Endodermal cell (in vitro differentiated cells): Measurements from ENCODE around the gene ZBTB1. TPM values are rescaled to one million over a fixed set of nuclear protein-coding genes. Genes with fewer than 3 reads are reported as not detected.
A peak's percentile ranks its signal among the peaks of the same experiment; 100 is the strongest.
"Not testable (repeated sequence)": the region's sequence is repeated elsewhere in the genome, so short reads cannot be mapped to it uniquely, and the experiment has no call there.

Experiments
- DNase-seq: peaks from one replicate; pipeline ENCODE4 v3.0.0-alpha.2; 2017
- H3K27ac ChIP-seq: 2 replicates; pipeline ENCODE4 v1.5.1; 2013; ENCODE audit warnings: mild to moderate bottlenecking, low read depth, low read length, moderate library complexity
- H3K27me3 ChIP-seq: 2 replicates; pipeline ENCODE4 v1.6.1; 2013; ENCODE audit warnings: mild to moderate bottlenecking, low read length, moderate library complexity; ENCODE audit not compliant: insufficient read depth, control insufficient read depth, poor library complexity, severe bottlenecking
- H3K36me3 ChIP-seq: 2 replicates; pipeline ENCODE4 v1.7.0; 2013; ENCODE audit warnings: mild to moderate bottlenecking, low read length, moderate library complexity; ENCODE audit not compliant: control insufficient read depth, insufficient read depth
- H3K4me1 ChIP-seq: one replicate; pipeline ENCODE4 v1.7.0; 2013; ENCODE audit warnings: low read length; ENCODE audit not compliant: control insufficient read depth, insufficient read depth
- H3K4me3 ChIP-seq: 2 replicates; pipeline ENCODE4 v1.5.1; 2013; ENCODE audit warnings: mild to moderate bottlenecking, low read length, moderate library complexity
- H3K9ac ChIP-seq: 2 replicates; pipeline ENCODE4 v1.6.1; 2013; ENCODE audit warnings: mild to moderate bottlenecking, low read length, moderate library complexity; ENCODE audit not compliant: poor library complexity, severe bottlenecking; ENCODE audit errors: extremely low read depth
- H3K9me3 ChIP-seq: 2 replicates; pipeline ENCODE4 v1.6.1; 2013; ENCODE audit warnings: mild to moderate bottlenecking, low read length, moderate library complexity; ENCODE audit not compliant: control insufficient read depth
- H3K27ac Mint-ChIP-seq: 2 replicates; pipeline ENCODE4 v1.8.0; 2020; ENCODE audit warnings: mixed read lengths
- H3K27me3 Mint-ChIP-seq: 2 replicates; pipeline ENCODE4 v1.8.0; 2021; ENCODE audit warnings: mild to moderate bottlenecking, mixed read lengths; ENCODE audit not compliant: insufficient read depth
- H3K36me3 Mint-ChIP-seq: 2 replicates; pipeline ENCODE4 v1.8.0; 2020; ENCODE audit warnings: low read depth, mixed read lengths
- H3K4me1 Mint-ChIP-seq: 2 replicates; pipeline ENCODE4 v1.8.0; 2020; ENCODE audit warnings: mixed read lengths
- H3K4me3 Mint-ChIP-seq: 2 replicates; pipeline ENCODE4 v1.8.0; 2020; ENCODE audit warnings: mild to moderate bottlenecking, moderate library complexity, mixed read lengths
- H3K9me3 Mint-ChIP-seq: 2 replicates; pipeline ENCODE4 v1.8.0; 2020; ENCODE audit warnings: mild to moderate bottlenecking, mixed read lengths
- CTCF ChIP-seq: fragments of 200-600 bp; sonication (generic); conservative IDR thresholded peaks from 2 replicates; pipeline ENCODE4 v1.5.0; 2021; ENCODE audit warnings: antibody characterized with exemption, mild to moderate bottlenecking
- WGBS, 2 experiments: methylation state at CpG; one replicate each; pipeline versions ENCODE4 v1.1.5 to v1.1.7; 2013; ENCODE audit warnings: missing lambda C conversion rate in 2 of 2, mixed read lengths in 1 of 2; ENCODE audit not compliant: insufficient coverage in 1 of 2, insufficient read length in 1 of 2; 5-methylcytosine and 5-hydroxymethylcytosine counted together
- total RNA-seq, 2 donors: library from RNA; stranded (reverse); fragmentation: NEBNext Ultra II Directional in 1 of 2; extraction: Animal tissue kit (Norgen Biotek cat#: 25700) in 1 of 2; gene quantifications; 2 replicates in 1 of 2; 3 replicates in 1 of 2; pipeline ENCODE4 v1.2.1, GENCODE V29; 2021

ZBTB1 gene
- total RNA-seq, 2 donors from 2014 or later = 31.0 to 32.4 TPM

GRCh38 chr14:64563696-64564095 is 59.1 kb downstream of the ZBTB1 start:
- no peak for TF ChIP-seq CTCF
- H3K36me3 Mint-ChIP-seq = no peaks in the 10 kb centered on the region
- WGBS, 2 experiments = 87 to 88% methylated on average over 4 to 6 of the region's 6 CpGs
- no peaks in the 10 kb centered on the region for H3K27me3 Mint-ChIP-seq
- no peaks in the 10 kb centered on the region for H3K4me1 ChIP-seq
- no peak overlapping the region for H3K4me3 Mint-ChIP-seq
- H3K4me1 Mint-ChIP-seq = peaks cover 14% of the 10 kb centered on the region
- no peak overlapping the region for H3K4me3 ChIP-seq
- no peaks in the 10 kb centered on the region for H3K9me3 Mint-ChIP-seq
- H3K27ac ChIP-seq = no peak overlapping the region
- H3K9me3 ChIP-seq = no peaks in the 10 kb centered on the region
- no peak for DNase-seq
- no peak overlapping the region for H3K27ac Mint-ChIP-seq
- H3K36me3 ChIP-seq = no peaks in the 10 kb centered on the region
- H3K27me3 ChIP-seq = no peaks in the 10 kb centered on the region
- no peak overlapping the region for H3K9ac ChIP-seq

GRCh38 chr14:64566651-64567122 is 62.1 kb downstream of the ZBTB1 start:
- Histone ChIP-seq H3K4me1 (no peaks in the 10 kb centered on the region), H3K27ac (no peak overlapping the region), H3K9me3 (no peaks in the 10 kb centered on the region), H3K9ac (no peak overlapping the region), H3K4me3 (no peak overlapping the region), H3K36me3 (no peaks in the 10 kb centered on the region), H3K27me3 (no peaks in the 10 kb centered on the region)
- H3K36me3 Mint-ChIP-seq = no peaks in the 10 kb centered on the region
- peak; percentile 11 for TF ChIP-seq CTCF
- H3K27me3 Mint-ChIP-seq = no peaks in the 10 kb centered on the region
- no peak overlapping the region for H3K27ac Mint-ChIP-seq
- H3K4me3 Mint-ChIP-seq = no peak overlapping the region
- peaks cover 13% of the 10 kb centered on the region for H3K4me1 Mint-ChIP-seq
- 95% methylated on average over 5 of the region's 5 CpGs; no CpG with 5 or more reads in 1 of the 2 experiments for WGBS, 2 experiments
- peak; percentile 58 for DNase-seq
- no peaks in the 10 kb centered on the region for H3K9me3 Mint-ChIP-seq

GRCh38 chr14:64569138-64569631 is 64.6 kb downstream of the ZBTB1 start:
- no peaks in the 10 kb centered on the region for H3K4me1 ChIP-seq
- no peak overlapping the region for H3K9ac ChIP-seq
- H3K4me1 Mint-ChIP-seq = peaks cover 5% of the 10 kb centered on the region
- no peaks in the 10 kb centered on the region for H3K9me3 ChIP-seq
- no peaks in the 10 kb centered on the region for H3K27me3 ChIP-seq
- DNase-seq = no peak
- no peak overlapping the region for H3K27ac ChIP-seq
- H3K27ac Mint-ChIP-seq = no peak overlapping the region
- WGBS, 2 experiments = 88 to 90% methylated on average over 1 to 3 of the region's 3 CpGs
- no peak for TF ChIP-seq CTCF
- no peaks in the 10 kb centered on the region for H3K36me3 ChIP-seq
- H3K27me3 Mint-ChIP-seq = no peaks in the 10 kb centered on the region
- H3K36me3 Mint-ChIP-seq = no peaks in the 10 kb centered on the region
- no peak overlapping the region for H3K4me3 ChIP-seq
- H3K4me3 Mint-ChIP-seq = no peak overlapping the region
- H3K9me3 Mint-ChIP-seq = no peaks in the 10 kb centered on the region

- not testable (repeated sequence) for H3K27ac Mint-ChIP-seq, H3K9ac ChIP-seq, H3K36me3 Mint-ChIP-seq, H3K36me3 ChIP-seq, H3K9me3 Mint-ChIP-seq, H3K27me3 Mint-ChIP-seq, H3K4me1 Mint-ChIP-seq, H3K9me3 ChIP-seq, H3K4me3 ChIP-seq, DNase-seq, H3K27me3 ChIP-seq, H3K27ac ChIP-seq, H3K4me3 Mint-ChIP-seq, H3K4me1 ChIP-seq
- 94 to 96% methylated on average over 7 of the region's 7 CpGs for WGBS, 2 experiments
Measured at GRCh38 chr14:64569646-64570045, 65.1 kb downstream of the ZBTB1 start.
